BJ (cell line): ENCODE results near the gene TBC1D1. TPM values are rescaled to one million over a fixed set of nuclear protein-coding genes. Genes with fewer than 3 reads are reported as not detected.

Source experiments
- CTCF ChIA-PET: fragments of 350-600 bp; formaldehyde crosslinking; extraction: SDS; loops from one replicate; lab custom pipeline; 2021; ENCODE audit warnings: antibody characterized with exemption, inconsistent platforms; lab: Yijun Ruan, JAX
- POLR2A ChIA-PET: fragments of 300-600 bp; sonication (Branson Sonifier 250); formaldehyde crosslinking; extraction: SDS; loops from one replicate; lab custom pipeline; 2021; ENCODE audit warnings: antibody characterized with exemption; lab: Charles Lee
- DNase-seq: peaks from one replicate; pipeline ENCODE4 v3.0.0-alpha.2; 2011; ENCODE audit warnings: low read depth
- H3K27me3 ChIP-seq: 2 replicates; pipeline ENCODE4 v1.6.0; 2011; ENCODE audit warnings: low read length; ENCODE audit not compliant: control insufficient read depth, insufficient read depth
- H3K36me3 ChIP-seq: 2 replicates; pipeline ENCODE4 v1.5.1; 2011; ENCODE audit warnings: low read length; ENCODE audit not compliant: control insufficient read depth, insufficient read depth
- H3K4me3 ChIP-seq: 2 replicates; pipeline ENCODE4 v1.5.1; 2011; ENCODE audit warnings: low read depth, mild to moderate bottlenecking, control low read depth, low read length
- CTCF ChIP-seq: IDR thresholded peaks from 2 replicates; pipeline ENCODE4 v1.5.1; 2011; ENCODE audit warnings: low read depth, mild to moderate bottlenecking, control low read depth, inconsistent platforms, low read length, moderate library complexity; ENCODE audit not compliant: insufficient read depth
- polyA plus RNA-seq: library from polyadenylated mRNA; depleted of rRNA; stranded (reverse); fragments of >200 nt; gene quantifications from 2 replicates; pipeline ENCODE4 v1.2.3, GENCODE V29; 2011

TBC1D1 gene
- polyA plus RNA-seq, 1 experiment: 46.1 TPM

- Histone ChIP-seq H3K27me3 (no peaks in the 10 kb centered on the region), H3K4me3 (no peak overlapping the region), H3K36me3 (no peaks in the 10 kb centered on the region)
- no peak for DNase-seq
- CTCF ChIA-PET: interaction anchor here (0.8 to 2.0 kb wide), 3 partner anchors 9 to 90 kb away, joined by 3 to 5 read pairs (median 3); no protein-coding TSS in a partner anchor
- POLR2A ChIA-PET: no interaction called here
- no peak for TF ChIP-seq CTCF
Observed at GRCh38 chr4:38089961-38090360, 199.1 kb downstream of the TBC1D1 start.

- ChIA-PET CTCF (interaction anchor here (0.8 to 2.0 kb wide), 5 partner anchors 9 to 584 kb away, joined by 3 to 7 read pairs (median 3); no protein-coding TSS in a partner anchor), POLR2A (no interaction called here)
- DNase-seq: no peak
- Histone ChIP-seq H3K27me3 (no peaks in the 10 kb centered on the region), H3K4me3 (no peak overlapping the region), H3K36me3 (no peaks in the 10 kb centered on the region)
- TF ChIP-seq CTCF: no peak
Observed at GRCh38 chr4:38090455-38091246, 199.8 kb downstream of the TBC1D1 start.

- Histone ChIP-seq H3K36me3 (no peaks in the 10 kb centered on the region), H3K27me3 (no peaks in the 10 kb centered on the region), H3K4me3 (no peak overlapping the region)
- DNase-seq: peak; percentile 56
- ChIA-PET POLR2A (no interaction called here), CTCF (interaction anchor here (1.5 kb wide), 1 partner anchor 14 kb away, joined by 7 read pairs; no protein-coding TSS in a partner anchor)
- no peak for TF ChIP-seq CTCF
Observed at GRCh38 chr4:38091636-38092035, 200.8 kb downstream of the TBC1D1 start.

- Histone ChIP-seq H3K4me3 (no peak overlapping the region), H3K36me3 (no peaks in the 10 kb centered on the region), H3K27me3 (no peaks in the 10 kb centered on the region)
- DNase-seq: no peak
- no peak for TF ChIP-seq CTCF
- POLR2A ChIA-PET: no interaction called here
- CTCF ChIA-PET: interaction anchor here (0.7 kb wide), 1 partner anchor 40 kb away, joined by 3 read pairs; no protein-coding TSS in a partner anchor
Observed at GRCh38 chr4:38092701-38093100, 201.8 kb downstream of the TBC1D1 start.

- ChIA-PET CTCF (interaction anchor here (1.3 to 2.0 kb wide), 2 partner anchors 8 to 21 kb away, joined by 5 read pairs; no protein-coding TSS in a partner anchor), POLR2A (no interaction called here)
- H3K36me3 ChIP-seq: no peaks in the 10 kb centered on the region; the same call in 1 of the 2 replicates
- no peak for DNase-seq
- no peak for TF ChIP-seq CTCF
- H3K4me3 ChIP-seq: no peak overlapping the region
- H3K27me3 ChIP-seq: no peaks in the 10 kb centered on the region
Observed at GRCh38 chr4:38094419-38094818, 203.5 kb downstream of the TBC1D1 start.
